GM18517 (cell line): ENCODE results near the gene ZMIZ1.

Source experiments
- ATAC-seq: cut with Tn5 transposase; IDR thresholded peaks from one replicate; pipeline ENCODE4 v1.9.1; 2021; ENCODE audit warnings: mild to moderate bottlenecking, moderate library complexity; ENCODE audit not compliant: unreplicated experiment

The ZMIZ1 gene

GRCh38 chr10:79050896-79051555, 17.7 kb upstream of the ZMIZ1 start:
- ATAC-seq = no peak

GRCh38 chr10:79051766-79052165, 17.0 kb upstream of the ZMIZ1 start:
- ATAC-seq = no peak

GRCh38 chr10:79052291-79053080, 16.3 kb upstream of the ZMIZ1 start:
- no peak for ATAC-seq

GRCh38 chr10:79053081-79053434, 15.7 kb upstream of the ZMIZ1 start:
- no peak for ATAC-seq

GRCh38 chr10:79053481-79054202, 15.1 kb upstream of the ZMIZ1 start:
- ATAC-seq = no peak

- no peak for ATAC-seq
These were observed 14.3 kb upstream of the ZMIZ1 start for GRCh38 chr10:79054203-79055099.

- no peak for ATAC-seq
These were observed 13.5 kb upstream of the ZMIZ1 start for GRCh38 chr10:79055100-79055782.

- ATAC-seq = no peak
These were observed 12.9 kb upstream of the ZMIZ1 start for GRCh38 chr10:79055892-79056291.

- no peak for ATAC-seq
These were observed 12.4 kb upstream of the ZMIZ1 start for GRCh38 chr10:79056361-79056735.

- no peak for ATAC-seq
These were observed 11.9 kb upstream of the ZMIZ1 start for GRCh38 chr10:79056736-79057391.

GRCh38 chr10:79057481-79058275, 11.1 kb upstream of the ZMIZ1 start:
- no peak for ATAC-seq

- ATAC-seq = no peak
These were observed 9.6 kb upstream of the ZMIZ1 start for GRCh38 chr10:79058899-79059841.

GRCh38 chr10:79059859-79060379, 8.8 kb upstream of the ZMIZ1 start:
- ATAC-seq = no peak

- no peak for ATAC-seq
These were observed 8.0 kb upstream of the ZMIZ1 start for GRCh38 chr10:79060641-79061255.

GRCh38 chr10:79061441-79062315, 7.1 kb upstream of the ZMIZ1 start:
- ATAC-seq = no peak

GRCh38 chr10:79063071-79063491, 5.7 kb upstream of the ZMIZ1 start:
- no peak for ATAC-seq
